GM19397 (cell line): ENCODE results near the gene SGCE.

Source experiments
- ATAC-seq: cut with Tn5 transposase; IDR thresholded peaks from one replicate; pipeline ENCODE4 v1.9.1; 2021; ENCODE audit warnings: mild to moderate bottlenecking, moderate library complexity; ENCODE audit not compliant: unreplicated experiment

Gene SGCE

GRCh38 chr7:94662548-94662947 lies 6.6 kb upstream of the SGCE start:
- ATAC-seq = no peak

- ATAC-seq = no peak
These were observed 4.1 kb upstream of the SGCE start for GRCh38 chr7:94660006-94660405.

GRCh38 chr7:94658826-94659225 lies 2.9 kb upstream of the SGCE start:
- no peak for ATAC-seq

GRCh38 chr7:94657771-94658693 lies 2.1 kb upstream of the SGCE start:
- peak; percentile 80 for ATAC-seq

GRCh38 chr7:94656925-94657731 lies 1.2 kb upstream of the SGCE start:
- no peak for ATAC-seq

GRCh38 chr7:94656658-94656924 lies 658 bp upstream of the SGCE start:
- no peak for ATAC-seq

- ATAC-seq = no peak
These were observed 646 bp downstream of the SGCE start for GRCh38 chr7:94655126-94655847.

GRCh38 chr7:94654783-94655125 lies 1.2 kb downstream of the SGCE start:
- no peak for ATAC-seq

GRCh38 chr7:94650147-94651051 lies 5.5 kb downstream of the SGCE start:
- ATAC-seq = peak; percentile 11

GRCh38 chr7:94649450-94649849 lies 6.5 kb downstream of the SGCE start:
- ATAC-seq = peak; percentile 59

GRCh38 chr7:94648731-94649130 lies 7.2 kb downstream of the SGCE start:
- no peak for ATAC-seq

GRCh38 chr7:94647295-94647694 lies 8.6 kb downstream of the SGCE start:
- no peak for ATAC-seq

GRCh38 chr7:94643771-94644545 lies 12.0 kb downstream of the SGCE start:
- ATAC-seq = no peak

GRCh38 chr7:94642838-94643653 lies 12.9 kb downstream of the SGCE start:
- no peak for ATAC-seq

GRCh38 chr7:94639384-94639783 lies 16.5 kb downstream of the SGCE start:
- no peak for ATAC-seq

GRCh38 chr7:94635687-94636086 lies 20.2 kb downstream of the SGCE start:
- no peak for ATAC-seq

GRCh38 chr7:94634502-94634901 lies 21.4 kb downstream of the SGCE start:
- ATAC-seq = no peak

- no peak for ATAC-seq
These were observed 22.2 kb downstream of the SGCE start for GRCh38 chr7:94633687-94634086.

GRCh38 chr7:94633014-94633341 lies 23.0 kb downstream of the SGCE start:
- no peak for ATAC-seq
